Neural cell (in vitro differentiated cells): ENCODE data around the gene CTDNEP1. TPM values are rescaled to one million over a fixed set of nuclear protein-coding genes. Genes with fewer than 3 reads are reported as not detected.

Source experiments
- H2AFZ ChIP-seq: fragments of 200-600, 300-800 bp; sonication (generic), shearing (Covaris generic); 2 replicates; pipeline ENCODE4 v1.6.0; 2014; ENCODE audit warnings: low read depth, mild to moderate bottlenecking, antibody characterized with exemption, low read length, moderate library complexity
- H3F3A ChIP-seq: fragments of 200-600 bp; shearing (Covaris generic); 2 replicates; pipeline ENCODE4 v1.6.1; 2016; ENCODE audit warnings: mild to moderate bottlenecking, moderate library complexity, mixed read lengths, antibody characterized with exemption, low read length; ENCODE audit not compliant: insufficient read depth, poor library complexity, severe bottlenecking
- H3K27ac ChIP-seq: fragments of 200-600, 300-800 bp; sonication (generic), shearing (Covaris generic); 2 replicates; pipeline ENCODE4 v1.5.1; 2014; ENCODE audit warnings: mild to moderate bottlenecking, low read length, moderate library complexity
- H3K27me3 ChIP-seq: fragments of 300-800, 200-600 bp; sonication (generic), shearing (Covaris generic); 2 replicates; pipeline ENCODE4 v1.6.0; 2014; ENCODE audit warnings: mild to moderate bottlenecking, low read depth, low read length, moderate library complexity; ENCODE audit not compliant: insufficient read depth
- H3K36me3 ChIP-seq: fragments of 300-800, 200-600 bp; sonication (generic), shearing (Covaris generic); 2 replicates; pipeline ENCODE4 v1.5.1; 2014; ENCODE audit warnings: mild to moderate bottlenecking, antibody characterized with exemption, low read length, moderate library complexity; ENCODE audit not compliant: insufficient read depth
- H3K4me2 ChIP-seq: fragments of 300-800, 200-600 bp; sonication (generic), shearing (Covaris generic); 2 replicates; pipeline ENCODE4 v1.6.0; 2014; ENCODE audit warnings: mild to moderate bottlenecking, low read length
- H3K4me3 ChIP-seq: fragments of 300-800, 200-600 bp; sonication (generic), shearing (Covaris generic); 2 replicates; pipeline ENCODE4 v1.5.1; 2014; ENCODE audit warnings: mild to moderate bottlenecking, low read length, moderate library complexity
- H3K79me2 ChIP-seq: fragments of 200-600 bp; shearing (Covaris generic); replicated peaks from 2 replicates; pipeline ENCODE4 v1.6.0; 2014; ENCODE audit warnings: mild to moderate bottlenecking, low read length, moderate library complexity; ENCODE audit not compliant: insufficient read depth
- H3K9ac ChIP-seq: fragments of 300-800, 200-600 bp; sonication (generic), shearing (Covaris generic); 2 replicates; pipeline ENCODE4 v1.6.1; 2016; ENCODE audit warnings: mild to moderate bottlenecking, low read length, mixed read lengths
- H3K9me2 ChIP-seq: fragments of 200-600 bp; shearing (Covaris generic); 2 replicates; pipeline ENCODE4 v1.6.1; 2016; ENCODE audit warnings: mild to moderate bottlenecking, low read length, mixed read lengths; ENCODE audit not compliant: insufficient read depth
- H3K9me3 ChIP-seq: fragments of 200-600, 300-800 bp; sonication (generic), shearing (Covaris generic); 2 replicates; pipeline ENCODE4 v1.6.1; 2016; ENCODE audit warnings: mild to moderate bottlenecking, mixed run types, low read length, moderate library complexity, mixed read lengths
- H4K20me1 ChIP-seq: fragments of 200-600 bp; shearing (Covaris generic); 2 replicates; pipeline ENCODE4 v1.6.1; 2016; ENCODE audit warnings: mild to moderate bottlenecking, mixed run types; ENCODE audit not compliant: insufficient read depth
- EP300 ChIP-seq: fragments of 450-650 bp; conservative IDR thresholded peaks from 2 replicates; pipeline ENCODE4 v1.6.1; 2014; ENCODE audit warnings: antibody characterized with exemption, mild to moderate bottlenecking, moderate library complexity; ENCODE audit not compliant: poor library complexity, severe bottlenecking
- EZH2 ChIP-seq: fragments of 200-600, 300-800 bp; shearing (Covaris generic), sonication (generic); IDR thresholded peaks from 2 replicates; pipeline ENCODE4 v1.6.1; 2014; ENCODE audit warnings: antibody characterized with exemption, low read length, borderline replicate concordance, mild to moderate bottlenecking; ENCODE audit not compliant: insufficient read depth, poor library complexity, severe bottlenecking
- MXI1 ChIP-seq: fragments of 450-650 bp; conservative IDR thresholded peaks from 2 replicates; pipeline ENCODE4 v1.6.1; 2014; ENCODE audit warnings: antibody characterized with exemption, mild to moderate bottlenecking; ENCODE audit not compliant: poor library complexity, severe bottlenecking
- POLR2AphosphoS5 ChIP-seq: IDR thresholded peaks from 2 replicates; pipeline ENCODE4 v1.6.1; 2012
- RAD21 ChIP-seq: fragments of 450-650 bp; conservative IDR thresholded peaks from 2 replicates; pipeline ENCODE4 v1.6.1; 2014; ENCODE audit warnings: antibody characterized with exemption, mild to moderate bottlenecking, moderate library complexity
- REST ChIP-seq: IDR thresholded peaks from 2 replicates; pipeline ENCODE4 v1.6.1; 2012; ENCODE audit warnings: borderline replicate concordance
- SMC3 ChIP-seq: fragments of 450-650 bp; conservative IDR thresholded peaks from 2 replicates; pipeline ENCODE4 v1.6.1; 2014; ENCODE audit warnings: antibody characterized with exemption, mild to moderate bottlenecking, moderate library complexity; ENCODE audit not compliant: poor library complexity
- TAF1 ChIP-seq: IDR thresholded peaks from 2 replicates; pipeline ENCODE4 v1.6.1; 2012; ENCODE audit warnings: low read depth
- polyA plus RNA-seq: library from polyadenylated mRNA; depleted of rRNA; stranded (reverse); fragments of >200 nt; gene quantifications from 2 replicates; pipeline ENCODE4 v1.2.3, GENCODE V29; 2014
- TF ChIP-seq, protein P1 (sequence below): fragments of 450-650 bp; IDR thresholded peaks from 2 replicates; pipeline ENCODE4 v1.5.1; 2014; ENCODE audit warnings: antibody characterized with exemption, mild to moderate bottlenecking, moderate library complexity; ENCODE audit not compliant: poor library complexity, severe bottlenecking

Gene CTDNEP1
- polyA plus RNA-seq, 1 donor from 2014 or later, result 39.4 TPM

DNA sequence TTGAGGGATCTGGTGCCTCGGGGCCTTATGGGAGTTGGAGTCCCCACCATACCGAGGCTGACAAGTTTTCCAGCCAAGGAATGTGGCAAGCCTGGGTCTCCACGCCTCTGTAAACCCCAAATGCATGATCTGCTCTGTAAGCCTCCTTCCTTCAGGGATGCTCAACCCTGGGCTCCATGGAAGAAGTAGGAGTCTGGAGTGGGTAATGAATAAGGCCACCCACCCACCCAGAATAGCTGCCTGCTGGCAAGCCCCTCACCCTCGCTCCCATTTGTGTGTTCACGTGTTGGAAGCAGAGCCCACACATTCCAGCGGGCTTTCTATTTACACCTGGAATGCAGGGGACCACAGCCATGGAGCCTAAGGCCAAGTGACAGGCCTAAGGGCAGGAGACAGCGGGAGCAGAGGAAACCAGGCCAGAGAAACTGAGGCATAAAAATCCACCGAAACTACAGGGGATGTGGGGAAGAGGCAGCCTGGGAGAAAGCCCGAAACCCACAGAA lies 36.3 kb downstream of the CTDNEP1 start:
- H3F3A ChIP-seq, result peaks cover 4% of the 10 kb centered on the region
- H3K36me3 ChIP-seq, result no peaks in the 10 kb centered on the region
- H4K20me1 ChIP-seq, result no peaks in the 10 kb centered on the region
- H3K4me3 ChIP-seq, result peak overlapping the region; percentile 82
- no peaks in the 10 kb centered on the region for H3K27me3 ChIP-seq
- no peaks in the 10 kb centered on the region for H3K9me3 ChIP-seq
- peak overlapping the region; percentile 98 for H3K27ac ChIP-seq
- peak overlapping the region; percentile 97 for H3K4me2 ChIP-seq
- H2AFZ ChIP-seq, result no peak overlapping the region
- peak overlapping the region; percentile 92 for H3K9ac ChIP-seq
- TF ChIP-seq SMC3, result no peak
- peak; percentile 56 for TF ChIP-seq MXI1
- no peak for TF ChIP-seq EP300
- peak; percentile 54 for TF ChIP-seq TAF1
- TF ChIP-seq RAD21, result no peak
- TF ChIP-seq POLR2AphosphoS5, result peak; percentile 15
- TF ChIP-seq, protein P1, sequence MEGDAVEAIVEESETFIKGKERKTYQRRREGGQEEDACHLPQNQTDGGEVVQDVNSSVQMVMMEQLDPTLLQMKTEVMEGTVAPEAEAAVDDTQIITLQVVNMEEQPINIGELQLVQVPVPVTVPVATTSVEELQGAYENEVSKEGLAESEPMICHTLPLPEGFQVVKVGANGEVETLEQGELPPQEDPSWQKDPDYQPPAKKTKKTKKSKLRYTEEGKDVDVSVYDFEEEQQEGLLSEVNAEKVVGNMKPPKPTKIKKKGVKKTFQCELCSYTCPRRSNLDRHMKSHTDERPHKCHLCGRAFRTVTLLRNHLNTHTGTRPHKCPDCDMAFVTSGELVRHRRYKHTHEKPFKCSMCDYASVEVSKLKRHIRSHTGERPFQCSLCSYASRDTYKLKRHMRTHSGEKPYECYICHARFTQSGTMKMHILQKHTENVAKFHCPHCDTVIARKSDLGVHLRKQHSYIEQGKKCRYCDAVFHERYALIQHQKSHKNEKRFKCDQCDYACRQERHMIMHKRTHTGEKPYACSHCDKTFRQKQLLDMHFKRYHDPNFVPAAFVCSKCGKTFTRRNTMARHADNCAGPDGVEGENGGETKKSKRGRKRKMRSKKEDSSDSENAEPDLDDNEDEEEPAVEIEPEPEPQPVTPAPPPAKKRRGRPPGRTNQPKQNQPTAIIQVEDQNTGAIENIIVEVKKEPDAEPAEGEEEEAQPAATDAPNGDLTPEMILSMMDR, result no peak
- TF ChIP-seq EZH2, result no peak
- TF ChIP-seq REST, result no peak
- H3K9me2 ChIP-seq, result no peaks in the 10 kb centered on the region
- peaks cover 63% of the 10 kb centered on the region for H3K79me2 ChIP-seq

DNA sequence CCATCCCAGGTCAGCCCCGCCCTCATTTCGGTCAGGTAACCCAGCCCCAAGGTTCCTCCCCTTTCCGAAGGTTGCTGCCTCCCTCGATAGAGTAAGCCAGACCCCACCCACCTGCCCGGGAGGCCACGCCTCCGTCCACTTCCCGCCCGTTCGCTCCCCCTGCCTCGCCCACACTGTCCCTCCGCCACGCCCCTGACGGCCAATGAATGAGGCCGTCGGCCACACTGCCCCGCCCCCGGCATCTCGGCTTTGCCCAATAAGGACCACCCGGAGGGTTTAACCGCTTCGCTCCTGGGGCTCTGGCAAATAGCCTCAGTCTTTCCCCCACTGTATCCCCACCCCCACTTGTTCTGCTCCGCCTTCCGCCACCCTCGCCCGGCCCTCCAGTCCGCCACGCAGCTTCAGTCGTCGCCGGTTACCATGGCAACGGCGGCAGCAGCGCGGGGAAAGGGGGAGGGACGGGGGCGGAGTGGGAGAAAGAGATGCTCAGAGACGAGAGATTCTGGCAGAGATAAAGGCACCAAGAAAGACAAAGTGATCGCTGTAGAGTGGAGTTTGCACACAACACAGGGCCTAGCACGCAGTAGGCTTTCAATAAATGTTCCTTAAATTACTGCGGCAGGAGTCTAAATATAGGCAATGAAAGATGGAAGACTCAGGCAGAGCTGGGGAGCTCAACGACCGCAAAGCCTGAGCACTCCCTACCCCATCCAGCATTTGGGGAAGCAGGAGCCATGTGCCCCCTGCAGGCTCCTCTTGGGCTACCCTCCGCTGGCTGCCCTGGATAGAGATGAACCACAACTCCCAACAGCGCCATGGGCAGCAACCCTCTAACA lies 37.0 kb downstream of the CTDNEP1 start:
- peak overlapping the region; percentile 97 for H3K4me2 ChIP-seq
- H3K4me3 ChIP-seq, result peak overlapping the region; percentile 82
- H2AFZ ChIP-seq, result no peak overlapping the region
- H3K27me3 ChIP-seq, result no peaks in the 10 kb centered on the region
- H4K20me1 ChIP-seq, result no peaks in the 10 kb centered on the region
- peak overlapping the region; percentile 98 for H3K27ac ChIP-seq
- H3K9me3 ChIP-seq, result no peaks in the 10 kb centered on the region
- peaks cover 69% of the 10 kb centered on the region for H3K79me2 ChIP-seq
- no peak for TF ChIP-seq EZH2
- peak; percentile 56 for TF ChIP-seq RAD21
- no peak for TF ChIP-seq REST
- peak; percentile 43 for TF ChIP-seq MXI1
- TF ChIP-seq POLR2AphosphoS5, result peak; percentile 82
- peak; percentile 64 for TF ChIP-seq TAF1
- TF ChIP-seq, protein P1, result peak; percentile 81
- peak; percentile 62 for TF ChIP-seq SMC3
- peak; percentile 45 for TF ChIP-seq EP300
- no peaks in the 10 kb centered on the region for H3K9me2 ChIP-seq
- peak overlapping the region; percentile 92 for H3K9ac ChIP-seq
- no peaks in the 10 kb centered on the region for H3K36me3 ChIP-seq
- peaks cover 4% of the 10 kb centered on the region for H3F3A ChIP-seq
